Middle frontal gyrus (tissue), 1 donor: ENCODE results near the gene PNKD.

ENCODE experiments used
- DNase-seq: peaks from one replicate; pipeline ENCODE4 v3.0.0-alpha.2; 2015; ENCODE audit warnings: low spot score; ENCODE audit errors: extremely low spot score

Gene PNKD

DNA sequence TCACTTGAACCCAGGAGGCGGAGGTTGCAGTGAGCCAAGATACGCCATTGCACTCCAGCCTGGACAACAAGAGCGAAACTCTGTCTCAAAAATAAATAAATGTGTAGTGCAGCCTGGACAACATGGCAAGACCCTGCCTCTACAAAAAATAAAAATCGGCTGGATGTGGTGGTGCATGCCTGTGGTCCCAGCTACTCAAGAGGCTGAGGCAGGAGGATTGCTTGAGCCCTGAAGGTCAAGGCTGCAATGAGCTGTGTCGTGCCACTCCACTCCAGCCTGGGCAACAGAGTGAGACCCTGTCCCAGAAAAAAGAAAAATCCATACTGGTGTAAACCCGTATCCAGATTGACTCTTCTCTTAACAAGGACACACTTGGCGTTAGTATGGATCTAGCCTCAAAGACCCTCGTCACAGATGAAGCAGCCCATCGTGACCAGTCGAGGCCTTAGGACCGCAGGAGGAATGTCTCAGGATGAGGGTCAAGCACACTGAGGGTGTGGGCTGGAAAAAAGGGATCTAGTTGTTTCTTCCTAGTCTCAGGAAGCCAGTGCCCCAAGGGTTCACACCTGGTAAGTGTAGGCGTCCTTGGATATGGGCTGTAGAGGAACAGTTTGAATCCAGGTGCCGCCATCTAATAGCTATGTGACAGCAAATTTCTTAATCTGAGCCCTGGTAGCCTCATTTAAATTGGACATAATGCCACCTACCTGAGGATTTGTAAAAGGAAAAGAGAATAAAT lies 13.5 kb upstream of the PNKD start:
- DNase-seq = no peak

DNA sequence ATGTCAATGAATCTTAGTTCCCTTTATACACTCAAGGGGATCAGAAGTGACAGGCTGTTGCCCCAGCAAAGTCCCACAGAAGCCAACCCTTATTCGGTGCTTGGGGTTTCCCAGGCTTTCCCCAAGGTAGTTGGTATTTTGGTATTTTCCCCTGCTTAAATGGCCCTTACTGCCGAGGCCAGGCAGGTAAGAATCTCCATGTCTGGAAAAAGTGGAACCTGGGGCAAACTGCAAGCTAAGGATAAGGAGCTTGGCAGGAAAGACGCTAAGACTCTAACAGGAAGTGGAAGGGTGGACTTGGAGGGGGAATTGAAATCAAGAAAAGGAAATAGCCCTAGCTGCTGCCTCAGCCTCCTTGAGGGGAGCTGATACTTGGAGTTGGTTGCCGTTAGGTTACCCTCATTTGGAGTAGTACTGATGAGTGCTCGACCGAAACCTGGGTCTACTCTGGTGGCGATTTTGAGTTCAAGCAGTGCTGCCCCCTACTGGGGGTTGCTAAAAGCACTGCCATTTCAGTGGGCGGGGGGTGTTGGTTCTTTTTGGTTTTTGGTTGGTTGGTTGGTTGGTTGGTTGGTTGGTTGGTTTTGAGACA lies 12.8 kb upstream of the PNKD start:
- DNase-seq = no peak

GRCh38 chr2:218259099-218259961 lies 11.0 kb upstream of the PNKD start:
- no peak for DNase-seq

- no peak for DNase-seq
Measured at GRCh38 chr2:218260166-218260565, 10.2 kb upstream of the PNKD start.

DNA sequence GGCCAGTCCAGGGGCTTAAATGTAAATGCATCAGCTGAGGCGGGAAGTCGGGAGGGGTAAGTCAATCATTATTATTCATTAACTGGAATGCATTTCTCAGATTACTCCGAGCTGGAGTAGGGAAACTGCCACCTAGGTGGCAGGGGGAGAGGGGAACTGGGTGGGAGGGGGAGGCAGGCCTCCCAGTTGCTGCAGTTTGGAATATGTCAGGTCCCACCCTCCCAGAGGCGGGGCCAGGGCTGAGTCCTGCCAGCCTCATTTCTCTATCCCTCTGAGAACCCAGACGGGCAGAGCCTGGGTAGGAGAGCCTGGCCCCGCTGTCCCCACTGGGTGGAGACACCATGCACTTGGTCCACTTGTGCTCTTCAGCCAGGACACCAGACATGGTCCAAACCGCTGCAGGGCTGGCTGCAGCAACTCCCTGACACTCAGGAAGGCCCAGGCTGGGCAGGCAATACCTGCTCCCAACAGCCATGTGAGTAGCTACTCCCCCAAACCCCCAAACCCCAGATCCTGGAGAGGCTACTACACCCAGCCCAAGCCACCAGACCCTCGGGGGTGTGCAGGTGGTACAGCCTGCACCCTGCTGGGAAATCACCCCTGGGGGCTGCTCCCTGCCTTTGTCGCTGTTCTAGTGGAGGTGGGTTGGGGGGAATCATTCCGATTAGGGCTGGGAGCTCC lies 9.4 kb upstream of the PNKD start, which contains the start of gene GPBAR1:
GPBAR1 (plus strand) TSS at position 274 of the 681 bp plus-strand sequence. CDS start 1,710 bp downstream, outside the sequence.
- DNase-seq = no peak

DNA sequence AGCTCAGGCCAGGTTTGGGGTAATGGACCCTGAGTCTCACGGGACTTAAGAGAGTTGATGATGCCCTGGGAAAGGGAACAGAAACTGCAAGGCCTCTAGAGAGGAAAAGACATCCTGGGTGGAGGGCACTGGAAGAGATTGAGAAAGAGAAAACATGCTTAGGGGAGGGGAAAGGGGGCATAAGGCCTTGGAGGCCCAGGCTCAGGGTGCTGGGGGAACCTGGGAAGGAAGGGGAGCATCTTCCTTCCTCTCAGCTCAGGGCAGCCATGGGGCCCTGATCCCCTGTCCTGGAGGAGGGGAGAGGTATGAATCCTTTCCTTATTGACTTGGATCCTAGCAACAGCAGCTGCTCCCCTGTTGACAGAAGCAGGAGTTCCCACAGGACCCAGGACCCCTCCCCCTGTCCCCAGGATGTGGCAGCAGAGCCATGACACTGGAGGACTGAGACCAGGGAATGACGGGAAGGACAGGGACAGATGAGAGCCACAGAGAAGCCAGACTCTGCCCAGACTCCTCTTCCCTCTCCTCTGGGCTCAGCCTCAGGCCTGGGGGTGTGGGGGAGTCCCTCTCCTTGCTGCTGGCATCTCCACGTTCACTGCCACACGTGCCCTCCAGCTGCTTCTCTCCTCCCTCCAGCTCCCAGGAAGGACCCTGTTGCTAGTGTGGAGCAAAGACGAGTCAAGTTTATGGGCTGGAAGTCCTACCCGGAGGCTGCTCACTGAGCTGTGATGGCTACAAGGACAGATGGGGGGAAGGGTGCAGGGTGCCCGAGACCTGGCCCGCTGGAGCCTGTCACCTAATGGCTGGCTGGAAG lies 8.7 kb upstream of the PNKD start:
- no peak for DNase-seq

DNA sequence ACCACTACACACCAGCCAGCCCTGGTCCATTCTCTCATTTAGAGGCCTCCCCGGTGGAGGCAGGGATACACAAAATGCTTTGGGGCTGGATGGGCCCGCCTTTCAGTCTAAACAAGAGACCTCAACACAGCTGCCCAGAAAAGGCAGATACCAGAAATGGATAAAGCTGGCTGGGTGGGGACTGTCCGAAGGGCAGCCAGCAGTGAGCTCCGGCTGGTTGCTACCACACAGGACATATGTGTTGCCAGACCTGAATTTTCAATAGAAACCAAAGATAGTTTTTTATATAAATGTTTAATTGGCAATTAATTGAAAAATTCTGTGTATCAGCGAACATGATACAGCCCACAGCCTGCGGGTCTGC lies 8.1 kb upstream of the PNKD start:
- no peak for DNase-seq

GRCh38 chr2:218262631-218263586 lies 7.4 kb upstream of the PNKD start:
- DNase-seq = no peak

DNA sequence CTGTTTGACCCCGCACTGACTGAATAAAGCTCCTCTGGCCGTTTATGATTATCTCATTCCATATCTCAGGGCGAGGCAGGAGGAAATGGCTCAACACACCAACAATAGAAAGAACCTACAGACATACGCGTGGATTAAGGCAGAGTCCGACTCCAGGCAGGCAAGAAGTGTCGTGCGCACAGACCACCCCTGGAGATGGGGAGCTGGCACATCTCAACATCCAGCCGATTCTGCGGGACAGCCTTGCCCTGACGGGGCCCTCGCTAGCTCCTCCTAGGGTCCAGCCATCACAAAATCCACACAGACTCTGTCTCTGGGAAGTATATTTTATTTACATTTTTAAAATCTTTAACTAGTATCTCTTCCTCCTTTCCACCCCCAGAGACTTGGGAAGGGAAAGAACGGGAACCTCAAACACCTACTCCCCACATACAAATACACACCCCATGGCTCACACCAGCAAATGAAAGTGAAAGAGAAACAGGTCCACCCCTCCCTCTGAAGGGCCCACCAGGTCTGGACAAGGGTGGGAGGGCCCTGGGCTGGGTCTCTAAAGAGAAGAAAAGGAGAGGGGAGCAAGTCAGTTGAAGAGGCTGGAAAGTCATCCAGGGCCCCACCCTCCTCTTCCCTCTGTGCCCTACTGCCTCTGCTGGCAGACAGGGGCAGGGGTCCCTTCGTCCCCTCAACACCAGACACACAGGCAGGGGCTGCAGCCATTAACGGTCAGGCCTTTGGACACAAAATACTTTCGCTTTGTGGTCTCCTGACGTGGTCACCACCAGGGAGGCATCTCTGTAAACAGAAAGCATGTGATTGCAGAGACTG lies 6.3 kb upstream of the PNKD start:
- DNase-seq = no peak

- DNase-seq = no peak
Measured at GRCh38 chr2:218264773-218265561, 5.4 kb upstream of the PNKD start.

- DNase-seq = no peak
Measured at GRCh38 chr2:218265626-218266025, 4.7 kb upstream of the PNKD start.

- no peak for DNase-seq
Measured at GRCh38 chr2:218266316-218266979, 3.9 kb upstream of the PNKD start.

- DNase-seq = no peak
Measured at GRCh38 chr2:218267259-218267658, 3.1 kb upstream of the PNKD start.

DNA sequence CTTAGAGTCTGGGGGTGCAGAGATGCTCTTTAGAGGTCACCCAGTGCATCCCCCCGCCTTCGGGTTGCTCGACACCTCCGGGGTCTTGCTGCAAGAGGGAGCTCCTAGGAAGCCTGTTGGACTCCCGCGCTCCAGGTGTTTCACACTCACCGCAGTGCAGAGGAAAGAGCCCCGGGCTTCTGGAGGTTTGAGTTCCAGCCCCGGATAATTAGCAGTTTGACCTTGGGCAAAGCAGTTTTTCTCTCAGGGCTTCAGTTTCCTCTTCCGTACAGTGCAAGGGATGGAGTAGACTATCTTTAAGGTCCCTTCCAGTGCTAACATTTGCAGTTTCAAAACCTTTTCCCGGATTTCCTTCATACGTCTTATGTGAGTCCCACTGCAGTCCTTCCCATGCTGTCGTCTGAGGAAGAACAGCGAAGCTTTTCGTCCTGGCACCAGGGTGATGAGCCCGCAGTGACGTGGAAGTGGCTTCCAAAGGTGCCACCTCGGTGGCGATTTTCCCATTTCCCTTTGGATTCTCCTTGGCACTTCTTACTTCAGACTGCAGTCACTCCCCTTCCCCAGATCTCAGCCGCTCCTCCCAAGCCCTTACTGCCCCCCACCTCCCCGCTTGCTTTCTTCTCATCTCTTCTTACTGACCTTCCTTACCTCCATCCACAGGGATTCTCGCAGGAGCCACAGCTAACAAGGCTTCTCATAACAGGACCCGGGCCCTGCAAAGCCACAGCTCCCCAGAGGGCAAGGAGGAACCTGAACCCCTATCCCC lies 585 bp downstream of the PNKD start:
- no peak for DNase-seq

DNA sequence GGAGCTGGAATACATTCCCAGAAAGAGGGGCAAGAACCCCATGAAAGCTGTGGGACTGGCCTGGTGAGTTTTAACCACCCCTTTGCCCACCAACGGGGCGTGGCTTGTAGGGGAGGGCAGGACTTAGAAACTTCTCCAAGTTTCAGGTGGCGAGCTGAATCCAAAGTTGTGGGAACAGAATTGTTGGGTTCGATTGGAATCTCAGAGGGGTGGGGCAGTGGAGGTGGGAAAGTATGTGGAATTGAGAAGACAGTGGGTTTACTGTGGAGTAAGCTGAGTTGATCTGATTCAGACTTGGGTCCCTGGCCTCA lies 1.1 kb downstream of the PNKD start:
- no peak for DNase-seq

DNA sequence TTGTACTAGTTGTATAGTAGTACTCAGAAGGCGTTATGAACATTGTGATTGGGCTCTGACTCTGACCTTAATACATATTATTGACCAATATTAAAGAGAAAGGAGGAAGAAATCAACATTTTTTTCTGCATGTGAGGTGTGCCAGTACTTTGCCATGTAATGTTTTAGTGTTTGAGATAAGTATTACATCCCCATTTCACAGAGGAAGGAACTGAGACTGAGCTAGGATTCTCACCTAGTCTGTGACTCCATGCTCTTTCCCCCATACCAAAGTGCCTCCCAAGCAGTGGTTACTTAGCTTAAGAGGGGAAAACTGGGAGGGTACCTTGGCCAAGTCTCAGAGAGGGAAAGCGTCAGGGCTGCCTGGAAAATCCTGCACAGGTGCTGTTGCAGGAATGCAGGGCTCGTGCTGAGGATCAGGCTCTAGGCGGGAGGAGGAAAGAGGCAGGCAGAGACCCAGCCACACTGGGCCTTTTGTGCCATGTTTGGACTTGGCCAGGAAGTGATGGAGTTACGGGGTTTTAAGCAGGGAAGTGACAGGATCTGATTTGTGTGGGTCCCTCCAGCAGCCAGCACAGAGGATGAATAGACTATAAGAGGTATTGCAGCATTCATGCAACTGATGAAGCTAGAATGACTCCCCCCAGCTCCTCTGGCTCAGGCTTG lies 1.7 kb downstream of the PNKD start:
- no peak for DNase-seq
